Activated B cell treated with CpG ODN at 0.5 μM for 24 hours (primary cell): ENCODE measurements around the gene PTGS1. TPM values are rescaled to one million over a fixed set of nuclear protein-coding genes. Genes with fewer than 3 reads are reported as not detected.

Experiments used
- ATAC-seq: fragments of 200-7000 bp; cut with Tn5 transposase; one replicate; pipeline ENCODE4 v1.10.0; 2021; ENCODE audit warnings: low read depth, mild to moderate bottlenecking, moderate library complexity
- CTCF ChIA-PET: fragments of 350-600 bp; sonication (Branson Sonifier 250); formaldehyde crosslinking; loops from one replicate; lab custom pipeline; 2021; ENCODE audit warnings: antibody characterized with exemption; lab: Charles Lee
- POLR2A ChIA-PET: fragments of 350-600 bp; sonication (Branson Sonifier 250); formaldehyde crosslinking; loops from one replicate; lab custom pipeline; 2021; ENCODE audit warnings: antibody characterized with exemption; lab: Charles Lee
- DNase-seq: peaks from one replicate; pipeline ENCODE4 v3.0.0; 2022
- H3K27ac Mint-ChIP-seq: one replicate; pipeline ENCODE4 v1.8.0; 2020; ENCODE audit warnings: mixed read lengths
- H3K27me3 Mint-ChIP-seq: one replicate; pipeline ENCODE4 v1.8.0; 2021; ENCODE audit warnings: mixed read lengths
- H3K36me3 Mint-ChIP-seq: one replicate; pipeline ENCODE4 v1.8.0; 2021; ENCODE audit warnings: low read depth, mixed read lengths
- H3K4me1 Mint-ChIP-seq: one replicate; pipeline ENCODE4 v1.8.0; 2021; ENCODE audit warnings: mixed read lengths
- H3K4me3 Mint-ChIP-seq: one replicate; pipeline ENCODE4 v1.8.0; 2020; ENCODE audit warnings: mild to moderate bottlenecking, mixed read lengths
- H3K9me3 Mint-ChIP-seq: one replicate; pipeline ENCODE4 v1.8.0; 2020; ENCODE audit warnings: mixed read lengths
- intact Hi-C: fragments of 100-400 bp; cut with micrococcal nuclease; formaldehyde crosslinking; loops from one replicate; pipeline ENCODE4 v1.15.1; 2024
- total RNA-seq: library from RNA; stranded (reverse); gene quantifications from 2 replicates; pipeline ENCODE4 v1.2.3, GENCODE V29; 2022
- TF ChIP-seq, protein P1 (sequence below): fragments of 200-600 bp; IDR thresholded peaks from one replicate; pipeline ENCODE4 v1.8.0; 2022; ENCODE audit warnings: antibody characterized with exemption, mild to moderate bottlenecking

Gene PTGS1
- total RNA-seq, 1 donor from 2014 or later: 9.4 TPM

DNA sequence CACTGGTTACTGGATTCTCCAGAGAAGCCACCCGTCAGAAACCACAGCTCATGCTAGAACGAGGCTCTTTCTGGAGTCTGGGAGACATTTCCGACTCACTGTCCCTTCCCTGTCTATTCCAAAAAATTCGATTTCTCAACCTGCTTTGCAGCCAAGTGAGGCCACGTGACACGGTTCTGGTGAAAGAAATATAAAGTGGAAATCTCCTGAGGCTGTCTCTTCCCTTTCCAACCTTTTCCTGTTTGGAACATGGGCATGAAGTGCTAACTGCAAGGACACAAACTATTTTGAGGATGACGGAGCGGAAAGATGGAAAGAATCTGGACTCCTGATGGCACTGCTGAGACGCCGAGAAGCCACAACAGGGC lies 6.1 kb upstream of the PTGS1 start:
- no peaks in the 10 kb centered on the region for H3K27me3 Mint-ChIP-seq
- TF ChIP-seq, protein P1, sequence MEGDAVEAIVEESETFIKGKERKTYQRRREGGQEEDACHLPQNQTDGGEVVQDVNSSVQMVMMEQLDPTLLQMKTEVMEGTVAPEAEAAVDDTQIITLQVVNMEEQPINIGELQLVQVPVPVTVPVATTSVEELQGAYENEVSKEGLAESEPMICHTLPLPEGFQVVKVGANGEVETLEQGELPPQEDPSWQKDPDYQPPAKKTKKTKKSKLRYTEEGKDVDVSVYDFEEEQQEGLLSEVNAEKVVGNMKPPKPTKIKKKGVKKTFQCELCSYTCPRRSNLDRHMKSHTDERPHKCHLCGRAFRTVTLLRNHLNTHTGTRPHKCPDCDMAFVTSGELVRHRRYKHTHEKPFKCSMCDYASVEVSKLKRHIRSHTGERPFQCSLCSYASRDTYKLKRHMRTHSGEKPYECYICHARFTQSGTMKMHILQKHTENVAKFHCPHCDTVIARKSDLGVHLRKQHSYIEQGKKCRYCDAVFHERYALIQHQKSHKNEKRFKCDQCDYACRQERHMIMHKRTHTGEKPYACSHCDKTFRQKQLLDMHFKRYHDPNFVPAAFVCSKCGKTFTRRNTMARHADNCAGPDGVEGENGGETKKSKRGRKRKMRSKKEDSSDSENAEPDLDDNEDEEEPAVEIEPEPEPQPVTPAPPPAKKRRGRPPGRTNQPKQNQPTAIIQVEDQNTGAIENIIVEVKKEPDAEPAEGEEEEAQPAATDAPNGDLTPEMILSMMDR: no peak
- CTCF ChIA-PET: no interaction called here

DNA sequence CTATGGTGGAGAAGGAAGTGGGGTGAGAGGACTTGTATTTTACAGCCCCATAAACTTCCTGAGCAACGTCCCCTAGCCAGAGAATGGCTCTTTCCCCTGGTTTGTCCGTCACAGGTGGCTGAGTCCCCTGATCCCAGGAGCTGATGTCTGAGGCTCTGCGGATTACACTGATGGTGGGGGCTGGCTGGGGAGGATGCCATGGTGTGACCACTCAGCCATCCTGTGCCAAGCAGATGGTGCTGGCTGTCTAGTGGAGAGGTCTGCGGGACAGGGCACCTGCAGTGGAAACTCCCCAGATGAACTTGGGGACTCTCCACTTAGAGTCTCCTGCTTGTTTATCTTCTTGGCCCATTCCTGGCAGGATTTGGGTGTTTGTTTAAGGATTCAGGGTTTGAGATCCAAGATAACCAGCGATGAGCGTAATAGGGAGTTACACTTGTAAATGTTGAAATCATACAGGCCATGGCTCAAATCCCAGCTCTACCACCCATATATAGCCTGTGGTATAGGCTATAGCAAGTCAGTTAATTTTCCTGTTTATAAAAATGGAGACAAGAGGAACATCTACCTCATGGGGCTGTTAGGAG lies 4.7 kb upstream of the PTGS1 start:
- peaks cover 10% of the 10 kb centered on the region for H3K4me1 Mint-ChIP-seq
- POLR2A ChIA-PET: interaction anchor here (0.6 to 1.4 kb wide), 2 partner anchors 23 to 248 kb away, joined by 3 to 4 read pairs; no protein-coding TSS in a partner anchor

More for the DNA sequence above, 6.1 kb upstream of the PTGS1 start:
- no peak for ATAC-seq
- H3K4me1 Mint-ChIP-seq: no peaks in the 10 kb centered on the region
- H3K36me3 Mint-ChIP-seq: no peaks in the 10 kb centered on the region
- intact Hi-C loops: no loop called here
- H3K4me3 Mint-ChIP-seq: no peak overlapping the region
- H3K9me3 Mint-ChIP-seq: no peaks in the 10 kb centered on the region
- no peak overlapping the region for H3K27ac Mint-ChIP-seq
- DNase-seq: no peak
- POLR2A ChIA-PET: no interaction called here

DNA sequence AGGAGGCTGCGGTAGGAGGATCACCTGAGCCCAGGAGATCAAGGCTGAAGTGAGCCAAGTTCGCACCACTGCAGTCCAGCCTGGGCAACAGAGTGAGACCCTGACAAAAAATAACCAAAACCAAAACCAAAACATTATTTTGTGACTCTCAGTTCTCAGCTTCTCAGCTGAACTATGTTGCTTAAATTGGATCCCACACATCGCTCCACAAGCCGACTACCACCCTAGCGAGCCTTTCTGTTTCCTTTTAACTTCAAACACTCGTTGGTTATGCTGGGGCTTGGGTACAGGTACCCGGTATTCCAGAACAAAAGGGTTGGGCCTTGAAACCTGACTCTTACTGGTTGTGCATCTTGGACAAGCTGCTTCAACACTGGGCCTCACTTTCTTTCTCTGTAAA lies 3.8 kb upstream of the PTGS1 start:
- ATAC-seq (no peak), DNase-seq (no peak)
- TF ChIP-seq, protein P1: no peak
- Mint-ChIP-seq H3K4me3 (no peak overlapping the region), H3K4me1 (peaks cover 19% of the 10 kb centered on the region), H3K36me3 (no peaks in the 10 kb centered on the region), H3K27ac (no peak overlapping the region), H3K9me3 (no peaks in the 10 kb centered on the region), H3K27me3 (no peaks in the 10 kb centered on the region)
- CTCF ChIA-PET: interaction anchor here (2.2 kb wide), 1 partner anchor 17 kb away, joined by 9 read pairs; no protein-coding TSS in a partner anchor
- POLR2A ChIA-PET: interaction anchor here (1.4 kb wide), 1 partner anchor 23 kb away, joined by 3 read pairs; no protein-coding TSS in a partner anchor
- intact Hi-C loops: no loop called here

More for the DNA sequence above, 4.7 kb upstream of the PTGS1 start:
- H3K27me3 Mint-ChIP-seq: no peaks in the 10 kb centered on the region
- no peak overlapping the region for H3K27ac Mint-ChIP-seq
- H3K9me3 Mint-ChIP-seq: no peaks in the 10 kb centered on the region
- H3K36me3 Mint-ChIP-seq: no peaks in the 10 kb centered on the region
- TF ChIP-seq, protein P1: no peak
- intact Hi-C loops: no loop called here
- H3K4me3 Mint-ChIP-seq: no peak overlapping the region
- CTCF ChIA-PET: interaction anchor here (1.1 kb wide), 1 partner anchor 87 kb away, joined by 6 read pairs; no protein-coding TSS in a partner anchor
- no peak for DNase-seq
- ATAC-seq: no peak

DNA sequence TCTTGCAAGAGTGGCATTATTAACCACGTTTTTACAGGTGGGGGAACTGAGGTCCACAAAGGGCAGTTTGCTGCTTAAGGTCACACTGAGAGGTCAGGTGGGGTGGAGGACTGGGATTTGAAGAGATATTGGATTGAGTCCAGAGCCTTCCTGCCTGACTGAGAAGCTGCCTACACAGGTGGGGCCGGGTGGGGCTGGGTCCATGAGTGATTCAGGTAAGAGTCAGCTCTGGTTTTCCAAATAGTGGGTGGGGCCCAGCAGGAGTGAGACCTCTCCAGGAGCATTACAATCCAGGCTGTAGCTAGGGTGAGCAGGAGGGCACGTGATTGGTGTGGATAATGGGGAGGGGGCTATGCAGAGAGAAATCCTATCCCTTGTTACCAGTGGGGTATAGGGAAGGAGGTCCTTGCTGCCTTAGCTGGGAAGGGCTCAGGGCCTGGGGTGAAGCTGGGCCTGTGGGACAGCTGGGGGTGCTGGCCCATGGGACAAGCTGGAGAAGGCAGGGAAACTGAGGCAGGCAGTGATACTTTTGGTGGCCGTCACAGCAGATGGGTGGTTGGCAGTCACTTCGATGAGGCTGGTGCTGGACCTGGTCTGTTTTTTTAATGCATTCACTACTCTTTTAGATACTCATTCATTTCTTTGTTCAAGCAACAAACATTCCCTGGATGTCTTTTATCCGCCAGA lies 2.9 kb upstream of the PTGS1 start:
- peaks cover 24% of the 10 kb centered on the region for H3K4me1 Mint-ChIP-seq
- ChIA-PET POLR2A (interaction anchor here (1.4 kb wide), 1 partner anchor 22 kb away, joined by 3 read pairs; no protein-coding TSS in a partner anchor), CTCF (interaction anchor here (2.2 kb wide), 1 partner anchor 18 kb away, joined by 9 read pairs; no protein-coding TSS in a partner anchor)
- no peak overlapping the region for H3K27ac Mint-ChIP-seq
- ATAC-seq (no peak), DNase-seq (no peak)
- H3K4me3 Mint-ChIP-seq: no peak overlapping the region
- no peaks in the 10 kb centered on the region for H3K27me3 Mint-ChIP-seq
- TF ChIP-seq, protein P1: no peak
- no peaks in the 10 kb centered on the region for H3K36me3 Mint-ChIP-seq
- intact Hi-C loops: no loop called here
- no peaks in the 10 kb centered on the region for H3K9me3 Mint-ChIP-seq

DNA sequence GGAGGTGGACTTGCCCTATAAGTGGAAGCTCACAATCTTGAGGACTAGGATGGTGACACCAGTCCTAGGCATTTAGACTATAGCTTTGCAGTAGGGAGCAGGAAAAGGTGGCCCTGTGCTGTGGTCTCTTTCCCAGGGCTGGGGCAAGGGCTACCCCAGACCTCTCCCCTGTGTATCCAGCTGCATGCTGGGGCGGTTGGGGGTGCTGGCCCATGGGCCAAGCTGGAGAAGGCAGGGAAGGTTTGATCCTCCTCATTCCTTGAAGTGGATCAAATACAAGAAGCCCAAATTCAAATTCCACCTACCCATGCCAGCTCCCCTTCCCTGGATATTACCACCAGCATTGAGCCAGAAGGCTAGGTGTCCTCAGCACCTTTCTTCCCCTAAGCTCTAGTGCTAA lies 2.2 kb upstream of the PTGS1 start:
- Mint-ChIP-seq H3K4me1 (peaks cover 26% of the 10 kb centered on the region), H3K27ac (no peak overlapping the region), H3K9me3 (no peaks in the 10 kb centered on the region), H3K27me3 (no peaks in the 10 kb centered on the region), H3K4me3 (no peak overlapping the region), H3K36me3 (no peaks in the 10 kb centered on the region)
- CTCF ChIA-PET: interaction anchor here (2.2 kb wide), 1 partner anchor 19 kb away, joined by 9 read pairs; no protein-coding TSS in a partner anchor
- DNase-seq (no peak), ATAC-seq (no peak)
- TF ChIP-seq, protein P1: no peak
- POLR2A ChIA-PET: interaction anchor here (3.4 kb wide), 1 partner anchor 21 kb away, joined by 16 read pairs; no protein-coding TSS in a partner anchor
- intact Hi-C loops: no loop called here
